ENCODE measurements around the gene REXO1. TPM values are rescaled to one million over a fixed set of nuclear protein-coding genes. Genes with fewer than 3 reads are reported as not detected.

Gene REXO1
- total and polyA plus RNA-seq, 2 donors (not counting 1 experiment from before 2014, with no cell fraction given): 72.6 to 898 TPM

DNA sequence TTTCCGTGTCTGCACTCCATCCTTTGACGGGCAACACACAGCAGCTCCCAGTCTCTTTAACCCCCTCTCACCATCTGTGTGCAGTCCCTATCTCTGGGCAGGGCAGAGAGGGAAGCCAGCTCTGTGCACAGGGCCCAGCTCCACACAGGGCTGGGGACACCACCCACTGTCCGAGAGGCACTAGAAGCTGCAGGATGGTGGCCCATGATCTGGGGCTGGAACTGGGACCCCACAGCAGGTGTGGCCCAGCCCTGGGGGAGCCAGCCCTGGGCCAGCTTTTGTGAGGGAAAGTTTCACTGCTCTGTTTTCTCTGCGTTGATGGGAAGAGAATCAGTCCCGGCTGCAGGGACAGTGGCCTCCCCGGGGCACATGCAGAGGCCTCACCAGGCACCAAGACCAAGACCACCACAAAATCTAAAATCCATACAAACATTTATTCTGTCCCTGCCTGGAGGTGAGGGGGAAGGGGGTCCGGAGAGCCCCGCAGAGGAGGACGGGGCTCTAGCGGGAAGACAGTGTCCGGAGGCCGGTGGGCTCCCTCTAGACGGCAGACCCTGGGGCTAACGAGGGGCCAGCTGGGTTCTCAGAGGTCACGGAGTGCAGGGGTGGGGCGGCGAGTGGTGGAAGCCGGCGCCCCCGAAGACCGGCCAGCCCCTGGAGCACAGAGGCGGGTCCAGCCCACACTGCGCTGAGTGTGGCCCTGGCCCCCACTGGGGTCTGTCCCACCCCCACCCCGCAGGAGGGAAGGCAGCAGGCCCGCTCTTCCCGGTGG lies 33.3 kb downstream of the REXO1 start:
- TF ChIP-seq EZH2 (IDR thresholded peaks at IDR 0.05; ENCODE audit: borderline replicate concordance, insufficient read depth, low read depth, low read length, poor library complexity, severe bottlenecking) (no peak), CTCF (IDR thresholded peaks at IDR 0.05) (no peak)
- WGBS (ENCODE audit: insufficient coverage): 94% methylated on average over 14 of the region's 26 CpGs
- peaks cover 12% of the 10 kb centered on the region for H3K4me1 Mint-ChIP-seq
- intact Hi-C loops (cut with micrococcal nuclease): loop anchor here (5.0 kb wide), 1 partner anchor 612 kb away; the partner anchor contains the start of gene TIMM13
- no peaks in the 10 kb centered on the region for H3K27me3 Mint-ChIP-seq
- POLR2A ChIA-PET: no interaction called here
- Histone ChIP-seq H3K36me3 (replicated peaks in 1 of 2; ENCODE audit: control extremely low read depth in 1 of 2, control insufficient read depth in 1 of 2, extremely low read depth in 1 of 2, insufficient read depth in 2 of 2, low read length in 1 of 2) (peaks cover 0 to 44% of the 10 kb centered on the region in 2 experiments), H3K4me1 (ENCODE audit: control insufficient read depth in 2 of 2, insufficient read depth in 2 of 2, low read length in 2 of 2) (peaks cover 9 to 19% of the 10 kb centered on the region in 2 donors), H3K27me3 (replicated peaks in 1 of 4; ENCODE audit: control extremely low read depth in 1 of 4, control insufficient read depth in 3 of 4, insufficient read depth in 4 of 4, low read length in 3 of 4) (no peaks in the 10 kb centered on the region), H3K79me2 (ENCODE audit: control insufficient read depth, insufficient read depth, low read length) (no peaks in the 10 kb centered on the region), H3K9me3 (ENCODE audit: control extremely low read depth in 1 of 3, control insufficient read depth in 2 of 3, insufficient read depth in 1 of 3, low read length in 2 of 3) (peaks cover 0 to 5% (median 0%) of the 10 kb centered on the region in 3 donors), H3K4me2 (replicated peaks; ENCODE audit: low read depth, low read length, poor library complexity, severe bottlenecking) (no peak overlapping the region), H4K20me1 (ENCODE audit: control insufficient read depth, insufficient read depth, low read length, poor library complexity, severe bottlenecking) (peaks cover 36% of the 10 kb centered on the region), H3K9ac (ENCODE audit: low read length) (no peak overlapping the region), H3K27ac (ENCODE audit: low read length in 2 of 2) (no peak overlapping the region), H2AFZ (ENCODE audit: insufficient read depth, low read depth, low read length, poor library complexity, severe bottlenecking) (no peak overlapping the region), H3K4me3 (ENCODE audit: control extremely low read depth in 1 of 5, extremely low read depth in 1 of 5, insufficient read depth in 1 of 5, low read depth in 2 of 5, low read length in 4 of 5) (no peak overlapping the region)
- CTCF ChIA-PET: interaction anchor here (1.5 kb wide), 1 partner anchor 269 kb away, joined by 3 read pairs; no protein-coding TSS in a partner anchor
- no peak overlapping the region for H3K4me3 Mint-ChIP-seq
- no peak overlapping the region for H3K27ac Mint-ChIP-seq
- H3K9me3 Mint-ChIP-seq (ENCODE audit: insufficient read depth): no peaks in the 10 kb centered on the region
- ATAC-seq (ENCODE audit: low read depth) (no peak), DNase-seq (no peak)

- Histone ChIP-seq H3K9me3 (ENCODE audit: control extremely low read depth in 1 of 3, control insufficient read depth in 2 of 3, insufficient read depth in 1 of 3, low read length in 2 of 3) (peaks cover 0 to 5% (median 0%) of the 10 kb centered on the region in 3 donors), H3K27ac (ENCODE audit: low read length in 2 of 2) (no peak overlapping the region), H3K4me1 (ENCODE audit: control insufficient read depth in 2 of 2, insufficient read depth in 2 of 2, low read length in 2 of 2) (peaks cover 9 to 19% of the 10 kb centered on the region in 2 donors), H3K36me3 (replicated peaks in 1 of 2; ENCODE audit: control extremely low read depth in 1 of 2, control insufficient read depth in 1 of 2, extremely low read depth in 1 of 2, insufficient read depth in 2 of 2, low read length in 1 of 2) (peaks cover 0 to 38% of the 10 kb centered on the region in 2 experiments), H2AFZ (ENCODE audit: insufficient read depth, low read depth, low read length, poor library complexity, severe bottlenecking) (no peak overlapping the region), H3K4me2 (replicated peaks; ENCODE audit: low read depth, low read length, poor library complexity, severe bottlenecking) (no peak overlapping the region), H3K9ac (ENCODE audit: low read length) (no peak overlapping the region), H3K4me3 (ENCODE audit: control extremely low read depth in 1 of 5, extremely low read depth in 1 of 5, insufficient read depth in 1 of 5, low read depth in 2 of 5, low read length in 4 of 5) (no peak overlapping the region), H3K27me3 (replicated peaks in 1 of 4; ENCODE audit: control extremely low read depth in 1 of 4, control insufficient read depth in 3 of 4, insufficient read depth in 4 of 4, low read length in 3 of 4) (no peaks in the 10 kb centered on the region), H4K20me1 (ENCODE audit: control insufficient read depth, insufficient read depth, low read length, poor library complexity, severe bottlenecking) (peaks cover 30% of the 10 kb centered on the region), H3K79me2 (ENCODE audit: control insufficient read depth, insufficient read depth, low read length) (no peaks in the 10 kb centered on the region)
- 93% methylated on average over 9 of the region's 10 CpGs for WGBS (ENCODE audit: insufficient coverage)
- no peak overlapping the region for H3K27ac Mint-ChIP-seq
- intact Hi-C loops (cut with micrococcal nuclease): loop anchor here (5.0 kb wide), 1 partner anchor 613 kb away; the partner anchor contains the start of gene TIMM13
- ChIA-PET CTCF (interaction anchor here (0.7 to 1.5 kb wide), 3 partner anchors 12 to 269 kb away, joined by 3 to 7 read pairs (median 3); no protein-coding TSS in a partner anchor), POLR2A (no interaction called here)
- no peak for ATAC-seq (ENCODE audit: low read depth)
- H3K4me3 Mint-ChIP-seq: no peak overlapping the region
- no peaks in the 10 kb centered on the region for H3K9me3 Mint-ChIP-seq (ENCODE audit: insufficient read depth)
- DNase-seq: no peak
- no peaks in the 10 kb centered on the region for H3K27me3 Mint-ChIP-seq
- peaks cover 12% of the 10 kb centered on the region for H3K4me1 Mint-ChIP-seq
- TF ChIP-seq EZH2 (IDR thresholded peaks at IDR 0.05; ENCODE audit: borderline replicate concordance, insufficient read depth, low read depth, low read length, poor library complexity, severe bottlenecking): no peak
- TF ChIP-seq CTCF (IDR thresholded peaks at IDR 0.05): no peak
Observed at GRCh38 chr19:1814391-1814790, 33.9 kb downstream of the REXO1 start.
